Transverse colon (tissue), 4 donors: Measurements from ENCODE around the gene IAH1. TPM values are rescaled to one million over a fixed set of nuclear protein-coding genes. Genes with fewer than 3 reads are reported as not detected.

Experiments used
- DNase-seq: peaks from one replicate; pipeline ENCODE4 v3.0.0-alpha.2; 2019
- H3K27ac ChIP-seq, 4 donors: fragments of 200-600 bp; sonication (generic); 2 replicates each; pipeline ENCODE4 v1.5.1; 2016 to 2018; ENCODE audit warnings: inconsistent platforms in 4 of 4
- H3K27me3 ChIP-seq: fragments of 200-600 bp; sonication (generic); 2 replicates; pipeline ENCODE4 v1.5.1; 2017; ENCODE audit warnings: inconsistent platforms
- H3K36me3 ChIP-seq, 4 donors: fragments of 200-600 bp; sonication (generic); 2 replicates each; pipeline ENCODE4 v1.5.1; 2017 to 2019; ENCODE audit warnings: inconsistent platforms in 4 of 4
- H3K4me1 ChIP-seq, 4 donors: fragments of 200-600 bp; sonication (generic); 2 replicates each; pipeline ENCODE4 v1.5.1; 2017 to 2020; ENCODE audit warnings: inconsistent platforms in 4 of 4
- H3K4me3 ChIP-seq, 4 donors: fragments of 200-600 bp; sonication (generic); 1 replicate in 1 of 4; 2 replicates in 3 of 4; pipeline versions ENCODE4 v1.5.1 to v1.6.1; 2017 to 2019; ENCODE audit warnings: inconsistent platforms in 4 of 4
- H3K9me3 ChIP-seq, 2 donors: fragments of 200-600 bp; sonication (generic); 2 replicates each; pipeline ENCODE4 v1.5.1; 2017 to 2019; ENCODE audit warnings: inconsistent platforms in 2 of 2
- CTCF ChIP-seq, 5 experiments: fragments of 200-600 bp in 3 of 5; fragments of 450-650 bp in 2 of 5; sonication (generic) in 3 of 5; IDR thresholded peaks; 1 replicate in 2 of 5; 2 replicates in 3 of 5; pipeline ENCODE4 v1.5.1; 2016 to 2017; ENCODE audit warnings: antibody characterized with exemption in 5 of 5, inconsistent platforms in 3 of 5, mild to moderate bottlenecking in 2 of 5, moderate library complexity in 1 of 5
- EP300 ChIP-seq: sonication (generic); formaldehyde crosslinking; IDR thresholded peaks from one replicate; pipeline ENCODE4 v1.6.1; 2017; ENCODE audit warnings: antibody characterized with exemption, low read depth
- POLR2A ChIP-seq: fragments of 450-650 bp; IDR thresholded peaks from one replicate; pipeline ENCODE4 v1.6.1; 2016; ENCODE audit warnings: antibody characterized with exemption, mild to moderate bottlenecking, moderate library complexity
- POLR2AphosphoS5 ChIP-seq, 3 donors: sonication (generic); formaldehyde crosslinking; IDR thresholded peaks; one replicate each; pipeline ENCODE4 v1.6.1; 2016; ENCODE audit warnings: antibody characterized with exemption in 3 of 3
- WGBS, 2 donors: methylation state at CpG; one replicate each; pipeline ENCODE4 v1.1.5; 2018; ENCODE audit warnings: low coverage in 1 of 2; 5-methylcytosine and 5-hydroxymethylcytosine counted together
- in situ Hi-C, 4 donors: fragments of 200-750 bp; cut with MboI; loops; one replicate each; pipeline versions ENCODE4 v1.15.0 to v1.15.1; 2017; ENCODE audit warnings: low sequenced_read_pairs in 3 of 4, low pct_ligation_motif_present in 1 of 4, low pct_unique_long_range_greater_than_20kb in 1 of 4
- intact Hi-C: fragments of 100-400 bp; cut with DNase I; formaldehyde crosslinking; loops from one replicate; pipeline ENCODE4 v1.15.1; 2023; ENCODE audit warnings: low total_unique reads
- total RNA-seq, 4 donors: library from RNA; depleted of rRNA; stranded (reverse); fragments of >200 nt; gene quantifications; one replicate each; pipeline ENCODE4 v1.1.0, GENCODE V29; 2016

Gene IAH1
- total RNA-seq, 4 donors from 2014 or later = 19.1 to 50.1 (median 40.1) TPM

GRCh38 chr2:9439536-9439935 lies 34.8 kb upstream of the IAH1 start:
- intact Hi-C loops (no loop called here), in situ Hi-C loops (no loop called here)
- no peaks in the 10 kb centered on the region for H3K9me3 ChIP-seq
- no peak overlapping the region for H3K4me3 ChIP-seq
- H3K27me3 ChIP-seq = no peaks in the 10 kb centered on the region
- TF ChIP-seq POLR2AphosphoS5 (IDR thresholded peaks at IDR 0.05) (no peak), CTCF (IDR thresholded peaks at IDR 0.05) (no peak), EP300 (no peak), POLR2A (no peak)
- H3K4me1 ChIP-seq = no peaks in the 10 kb centered on the region
- no peak overlapping the region for H3K27ac ChIP-seq
- no peak for DNase-seq
- 97 to 100% methylated on average over 1 of the region's 1 CpG for WGBS, 2 donors
- H3K36me3 ChIP-seq = peaks cover 0 to 50% (median 13%) of the 10 kb centered on the region in 4 donors

DNA sequence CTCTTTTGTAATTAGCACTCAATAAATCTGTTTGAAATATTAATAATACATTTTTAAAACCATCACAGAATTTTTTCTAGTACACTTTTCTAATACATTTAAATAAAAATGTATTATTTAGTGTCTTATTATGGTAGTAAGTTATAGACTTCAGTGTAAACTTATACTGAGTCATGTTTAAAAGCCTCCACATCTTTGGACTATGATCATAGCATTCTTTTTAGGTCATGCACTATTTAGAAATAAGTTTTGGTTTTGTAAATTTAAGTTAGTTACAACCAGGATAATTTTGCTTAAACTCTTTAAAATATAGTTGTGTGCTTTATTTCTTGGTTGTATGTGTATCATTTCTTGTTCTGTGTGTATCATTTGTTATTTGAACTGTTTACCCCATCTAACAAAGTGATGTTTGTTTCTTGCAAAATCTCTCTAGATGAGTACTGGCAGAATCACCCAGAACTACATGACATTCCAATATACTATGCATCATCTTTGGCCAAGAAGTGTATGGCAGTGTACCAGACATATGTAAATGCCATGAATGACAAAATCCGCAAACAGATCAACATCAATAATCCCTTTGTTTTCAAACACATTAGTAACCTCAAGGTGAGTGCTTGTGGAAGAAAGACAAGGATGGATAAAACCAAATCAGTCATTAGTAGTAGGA lies 34.2 kb upstream of the IAH1 start:
- Histone ChIP-seq H3K27me3 (no peaks in the 10 kb centered on the region), H3K4me3 (no peak overlapping the region), H3K36me3 (peaks cover 0 to 50% (median 13%) of the 10 kb centered on the region in 4 donors), H3K4me1 (no peaks in the 10 kb centered on the region), H3K9me3 (no peaks in the 10 kb centered on the region), H3K27ac (no peak overlapping the region)
- DNase-seq = no peak
- 76 to 80% methylated on average over 1 of the region's 1 CpG for WGBS, 2 donors
- in situ Hi-C loops = no loop called here
- TF ChIP-seq CTCF (IDR thresholded peaks at IDR 0.05) = no peak
- TF ChIP-seq EP300 = no peak
- no peak for TF ChIP-seq POLR2AphosphoS5 (IDR thresholded peaks at IDR 0.05)
- TF ChIP-seq POLR2A = no peak
- intact Hi-C loops = no loop called here

- no peaks in the 10 kb centered on the region for H3K4me1 ChIP-seq
- intact Hi-C loops = no loop called here
- H3K27ac ChIP-seq = no peak overlapping the region
- no peak for DNase-seq
- no peaks in the 10 kb centered on the region for H3K9me3 ChIP-seq
- peaks cover 0 to 50% (median 11%) of the 10 kb centered on the region in 4 donors for H3K36me3 ChIP-seq
- no peak overlapping the region for H3K4me3 ChIP-seq
- TF ChIP-seq EP300 = no peak
- TF ChIP-seq POLR2A = no peak
- no peak for TF ChIP-seq POLR2AphosphoS5 (IDR thresholded peaks at IDR 0.05)
- TF ChIP-seq CTCF (IDR thresholded peaks at IDR 0.05) = no peak
- no peaks in the 10 kb centered on the region for H3K27me3 ChIP-seq
- in situ Hi-C loops = no loop called here
- 50 to 52% methylated on average over 3 of the region's 3 CpGs for WGBS, 2 donors
Observed at GRCh38 chr2:9441556-9441955, 32.8 kb upstream of the IAH1 start.

- intact Hi-C loops = no loop called here
- Histone ChIP-seq H3K27me3 (no peaks in the 10 kb centered on the region), H3K4me1 (no peaks in the 10 kb centered on the region), H3K4me3 (no peak overlapping the region), H3K36me3 (peaks cover 0 to 41% (median 3%) of the 10 kb centered on the region in 4 donors), H3K27ac (no peak overlapping the region), H3K9me3 (no peaks in the 10 kb centered on the region)
- no peak for DNase-seq
- in situ Hi-C loops = no loop called here
- TF ChIP-seq EP300 (no peak), CTCF (IDR thresholded peaks at IDR 0.05) (no peak)
- WGBS, 2 donors = 88 to 90% methylated on average over 5 of the region's 5 CpGs
Observed at GRCh38 chr2:9443526-9443925, 30.8 kb upstream of the IAH1 start.
